Measurements from ENCODE around the gene STK32B. TPM values are rescaled to one million over a fixed set of nuclear protein-coding genes. Genes with fewer than 3 reads are reported as not detected.
"Not testable (repeated sequence)": the region's sequence is repeated elsewhere in the genome, so short reads cannot be mapped to it uniquely, and the experiment has no call there.

STK32B gene
- 0.56 TPM for total RNA-seq (ENCODE audit: unreplicated experiment)
- long read RNA-seq: 0 reads

DNA sequence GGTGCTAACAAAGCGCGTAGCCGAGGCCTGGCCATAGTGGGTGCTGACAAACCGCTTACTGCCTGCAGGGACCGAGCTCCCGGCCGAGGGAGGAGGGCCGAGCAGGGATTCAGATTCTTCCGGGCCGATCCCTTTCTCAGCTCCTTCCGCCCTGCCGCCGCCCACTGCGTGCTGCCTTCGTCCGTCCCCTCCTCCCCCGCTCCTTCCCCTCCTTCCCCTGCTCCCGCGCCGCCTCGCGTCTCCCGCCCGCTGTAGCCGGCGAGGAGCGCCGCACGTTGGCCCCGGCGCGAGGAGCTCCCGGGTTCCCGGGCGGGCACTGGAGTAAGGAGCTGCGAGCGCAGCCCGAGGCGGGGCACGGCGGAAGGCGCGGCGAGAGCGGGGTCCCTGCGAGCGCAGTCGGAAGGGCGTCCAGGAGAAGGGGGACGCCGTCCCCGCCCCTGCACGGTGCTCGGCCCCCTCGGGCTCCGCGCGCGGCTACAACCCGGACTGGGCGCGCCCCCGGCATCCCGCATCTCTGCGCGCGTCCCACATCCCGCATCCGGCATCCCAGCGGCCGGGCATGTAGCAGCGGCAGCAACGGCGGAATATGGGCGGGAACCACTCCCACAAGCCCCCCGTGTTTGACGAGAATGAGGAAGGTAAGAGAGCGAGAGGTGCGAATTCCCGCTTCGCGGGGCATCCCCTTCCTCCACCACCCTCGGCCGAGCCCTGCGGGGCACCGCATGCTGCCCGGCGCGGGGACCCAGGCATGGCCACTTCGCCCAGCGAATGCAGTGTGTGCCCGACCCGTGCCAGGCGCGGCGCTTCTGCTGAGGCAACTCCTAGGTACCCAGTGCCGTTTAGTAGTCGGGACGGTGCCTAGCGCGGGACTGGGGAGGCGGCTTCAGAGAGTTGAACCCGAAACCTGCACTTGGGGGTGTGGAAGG is at the start of gene STK32B:
Gene STK32B, plus strand, starts transcription at position 203 of the 926 bp plus-strand sequence.
- peak; percentile 46 for DNase-seq (ENCODE audit: low spot score)
- no peaks in the 10 kb centered on the region for H3K36me3 Mint-ChIP-seq (ENCODE audit: low read depth, unreplicated experiment)
- peak within 1 kb of the TSS; percentile 88 for H3K4me3 Mint-ChIP-seq (ENCODE audit: unreplicated experiment)
- peaks cover 14% of the 10 kb centered on the region for H3K27me3 Mint-ChIP-seq (ENCODE audit: unreplicated experiment)
- H3K9me3 Mint-ChIP-seq (ENCODE audit: unreplicated experiment): no peaks in the 10 kb centered on the region
- TF ChIP-seq, protein P1, sequence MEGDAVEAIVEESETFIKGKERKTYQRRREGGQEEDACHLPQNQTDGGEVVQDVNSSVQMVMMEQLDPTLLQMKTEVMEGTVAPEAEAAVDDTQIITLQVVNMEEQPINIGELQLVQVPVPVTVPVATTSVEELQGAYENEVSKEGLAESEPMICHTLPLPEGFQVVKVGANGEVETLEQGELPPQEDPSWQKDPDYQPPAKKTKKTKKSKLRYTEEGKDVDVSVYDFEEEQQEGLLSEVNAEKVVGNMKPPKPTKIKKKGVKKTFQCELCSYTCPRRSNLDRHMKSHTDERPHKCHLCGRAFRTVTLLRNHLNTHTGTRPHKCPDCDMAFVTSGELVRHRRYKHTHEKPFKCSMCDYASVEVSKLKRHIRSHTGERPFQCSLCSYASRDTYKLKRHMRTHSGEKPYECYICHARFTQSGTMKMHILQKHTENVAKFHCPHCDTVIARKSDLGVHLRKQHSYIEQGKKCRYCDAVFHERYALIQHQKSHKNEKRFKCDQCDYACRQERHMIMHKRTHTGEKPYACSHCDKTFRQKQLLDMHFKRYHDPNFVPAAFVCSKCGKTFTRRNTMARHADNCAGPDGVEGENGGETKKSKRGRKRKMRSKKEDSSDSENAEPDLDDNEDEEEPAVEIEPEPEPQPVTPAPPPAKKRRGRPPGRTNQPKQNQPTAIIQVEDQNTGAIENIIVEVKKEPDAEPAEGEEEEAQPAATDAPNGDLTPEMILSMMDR (IDR thresholded peaks at IDR 0.05; ENCODE audit: unreplicated experiment): no peak
- H3K4me1 Mint-ChIP-seq (ENCODE audit: unreplicated experiment): peaks cover 4% of the 10 kb centered on the region
- H3K27ac Mint-ChIP-seq (ENCODE audit: unreplicated experiment): no peak within 1 kb of the TSS

DNA sequence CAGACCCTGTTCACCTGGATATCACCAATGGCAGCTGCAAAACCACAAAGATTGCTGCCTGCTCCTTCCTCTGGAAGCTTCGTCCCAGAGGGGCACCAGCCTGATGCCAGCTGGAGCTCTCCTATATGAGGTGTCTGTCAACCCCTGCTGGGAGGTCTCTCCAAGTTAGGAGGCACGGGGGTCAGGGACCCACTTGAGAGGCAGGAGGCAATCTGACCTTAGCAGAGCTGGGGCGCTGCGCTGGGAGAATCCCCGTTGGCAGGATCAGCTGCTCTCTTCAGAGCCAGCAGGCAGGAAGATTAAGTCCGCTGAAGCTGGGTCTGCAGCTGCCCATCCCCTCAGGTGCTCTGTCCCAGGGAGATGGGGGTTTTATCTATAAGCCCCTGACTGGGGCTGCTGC is 49.6 kb upstream of the STK32B start:
- not testable (repeated sequence) for H3K27ac Mint-ChIP-seq (ENCODE audit: unreplicated experiment); H3K27me3 Mint-ChIP-seq (ENCODE audit: unreplicated experiment); DNase-seq (ENCODE audit: low spot score); H3K4me1 Mint-ChIP-seq (ENCODE audit: unreplicated experiment); H3K9me3 Mint-ChIP-seq (ENCODE audit: unreplicated experiment); H3K36me3 Mint-ChIP-seq (ENCODE audit: low read depth, unreplicated experiment); H3K4me3 Mint-ChIP-seq (ENCODE audit: unreplicated experiment)

DNA sequence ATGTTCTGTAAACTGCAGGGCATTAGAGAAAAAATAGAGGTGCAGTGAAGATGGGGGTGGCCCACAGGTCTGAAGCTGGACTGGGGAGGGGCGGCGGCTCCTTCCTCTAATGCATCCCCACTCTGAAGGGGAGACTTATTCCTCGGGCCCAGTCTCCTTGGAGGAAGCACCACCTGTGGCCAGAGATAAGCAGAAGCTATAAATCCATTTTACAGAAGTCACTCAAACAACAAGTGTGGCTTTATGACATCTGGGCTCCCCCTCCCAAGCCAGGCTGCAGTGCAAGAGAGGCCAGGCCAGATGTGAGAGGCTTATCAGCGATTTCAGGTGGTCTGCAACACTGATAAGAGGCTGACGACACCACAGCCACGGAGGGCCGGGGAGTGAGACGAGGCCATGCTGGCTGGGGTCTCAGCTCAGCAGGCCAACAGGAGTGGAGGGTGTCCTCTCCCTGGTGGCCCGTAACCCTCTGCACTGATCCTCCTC is 47.9 kb upstream of the STK32B start:
- no peak overlapping the region for H3K27ac Mint-ChIP-seq (ENCODE audit: unreplicated experiment)
- TF ChIP-seq, protein P1 (IDR thresholded peaks at IDR 0.05; ENCODE audit: unreplicated experiment): no peak
- no peak for DNase-seq (ENCODE audit: low spot score)
- H3K4me1 Mint-ChIP-seq (ENCODE audit: unreplicated experiment): no peaks in the 10 kb centered on the region
- H3K36me3 Mint-ChIP-seq (ENCODE audit: low read depth, unreplicated experiment): no peaks in the 10 kb centered on the region
- H3K9me3 Mint-ChIP-seq (ENCODE audit: unreplicated experiment): no peaks in the 10 kb centered on the region
- peaks cover 3% of the 10 kb centered on the region for H3K27me3 Mint-ChIP-seq (ENCODE audit: unreplicated experiment)
- H3K4me3 Mint-ChIP-seq (ENCODE audit: unreplicated experiment): no peak overlapping the region

DNA sequence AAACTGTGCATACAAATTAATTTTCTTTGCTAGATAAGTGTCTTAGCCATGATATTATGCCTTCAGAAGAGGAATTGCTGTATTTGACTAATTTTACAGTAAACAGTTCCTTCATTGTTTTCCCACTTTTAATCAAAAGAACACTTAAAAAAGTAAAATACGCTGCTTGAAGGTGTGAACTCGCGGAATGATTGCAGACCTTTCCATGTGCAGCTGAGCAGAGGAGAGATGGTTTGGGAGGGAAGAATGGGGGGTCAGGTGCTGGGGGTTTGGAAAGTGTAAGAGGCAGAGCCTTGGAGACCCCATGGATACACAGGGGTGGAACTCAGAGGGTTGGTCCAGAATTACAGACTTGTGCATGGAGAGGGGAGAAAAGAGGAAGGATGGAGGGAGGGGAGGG is 47.4 kb upstream of the STK32B start:
- TF ChIP-seq, protein P1 (IDR thresholded peaks at IDR 0.05; ENCODE audit: unreplicated experiment): no peak
- DNase-seq (ENCODE audit: low spot score): no peak
- Mint-ChIP-seq H3K4me3 (ENCODE audit: unreplicated experiment) (no peak overlapping the region), H3K27ac (ENCODE audit: unreplicated experiment) (no peak overlapping the region), H3K27me3 (ENCODE audit: unreplicated experiment) (peaks cover 3% of the 10 kb centered on the region), H3K9me3 (ENCODE audit: unreplicated experiment) (no peaks in the 10 kb centered on the region), H3K36me3 (ENCODE audit: low read depth, unreplicated experiment) (no peaks in the 10 kb centered on the region), H3K4me1 (ENCODE audit: unreplicated experiment) (no peaks in the 10 kb centered on the region)

DNA sequence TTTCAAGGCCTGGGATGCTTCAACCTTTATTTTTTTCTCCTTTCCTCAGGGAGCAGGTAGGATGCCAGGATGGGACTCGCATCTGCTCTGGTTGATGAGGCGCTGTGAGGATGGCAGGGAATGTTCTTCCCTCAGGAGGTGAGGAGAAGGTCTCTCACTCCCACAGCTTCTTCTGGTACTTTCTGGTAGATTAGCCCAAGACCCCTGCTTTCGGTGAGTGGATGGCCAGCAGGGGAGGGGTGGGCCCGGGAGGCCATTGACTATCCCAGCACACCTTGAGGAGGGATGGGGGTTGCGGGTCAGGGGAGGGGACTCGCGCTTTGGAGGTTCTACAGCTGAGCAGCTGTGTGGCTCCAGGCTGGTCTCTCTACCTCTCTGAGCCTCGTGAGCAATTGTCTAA is 46.8 kb upstream of the STK32B start:
- H3K4me3 Mint-ChIP-seq (ENCODE audit: unreplicated experiment): no peak overlapping the region
- no peaks in the 10 kb centered on the region for H3K36me3 Mint-ChIP-seq (ENCODE audit: low read depth, unreplicated experiment)
- TF ChIP-seq, protein P1 (IDR thresholded peaks at IDR 0.05; ENCODE audit: unreplicated experiment): no peak
- no peak overlapping the region for H3K27ac Mint-ChIP-seq (ENCODE audit: unreplicated experiment)
- H3K4me1 Mint-ChIP-seq (ENCODE audit: unreplicated experiment): no peaks in the 10 kb centered on the region
- no peak for DNase-seq (ENCODE audit: low spot score)
- H3K9me3 Mint-ChIP-seq (ENCODE audit: unreplicated experiment): no peaks in the 10 kb centered on the region
- peaks cover 3% of the 10 kb centered on the region for H3K27me3 Mint-ChIP-seq (ENCODE audit: unreplicated experiment)

DNA sequence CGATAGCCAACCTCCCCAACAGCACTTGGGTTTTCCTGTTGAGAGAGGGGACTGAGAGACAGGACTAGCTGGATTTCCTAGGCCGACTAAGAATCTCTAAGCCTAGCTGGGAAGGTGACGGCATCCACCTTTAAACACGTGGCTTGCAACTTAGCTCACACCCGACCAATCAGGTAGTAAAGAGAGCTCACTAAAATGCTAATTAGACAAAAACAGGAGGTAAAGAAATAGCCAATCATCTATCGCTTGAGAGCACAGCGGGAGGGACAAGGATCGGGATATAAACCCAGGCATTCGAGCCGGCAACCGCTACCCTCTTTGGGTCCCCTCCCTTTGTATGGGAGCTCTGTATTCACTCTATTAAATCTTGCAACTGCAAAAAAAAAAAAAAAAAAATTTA is 44.3 kb upstream of the STK32B start:
- H3K36me3 Mint-ChIP-seq (ENCODE audit: low read depth, unreplicated experiment); DNase-seq (ENCODE audit: low spot score); H3K4me3 Mint-ChIP-seq (ENCODE audit: unreplicated experiment); H3K27ac Mint-ChIP-seq (ENCODE audit: unreplicated experiment); H3K4me1 Mint-ChIP-seq (ENCODE audit: unreplicated experiment); H3K27me3 Mint-ChIP-seq (ENCODE audit: unreplicated experiment); H3K9me3 Mint-ChIP-seq (ENCODE audit: unreplicated experiment): not testable (repeated sequence)
